HG02852 (cell line): ENCODE data around the gene ITGAX.

ENCODE experiments used
- ATAC-seq: cut with Tn5 transposase; IDR thresholded peaks from one replicate; pipeline ENCODE4 v1.9.1; 2021; ENCODE audit warnings: mild to moderate bottlenecking, moderate library complexity; ENCODE audit not compliant: unreplicated experiment

The ITGAX gene

GRCh38 chr16:31347445-31347844, 7.5 kb upstream of the ITGAX start:
- ATAC-seq: no peak

GRCh38 chr16:31348579-31348978, 6.4 kb upstream of the ITGAX start:
- no peak for ATAC-seq

- no peak for ATAC-seq
Measured at GRCh38 chr16:31350275-31351005, 4.5 kb upstream of the ITGAX start.

GRCh38 chr16:31351246-31351941, 3.6 kb upstream of the ITGAX start:
- no peak for ATAC-seq

GRCh38 chr16:31351942-31352325, 3.0 kb upstream of the ITGAX start:
- no peak for ATAC-seq

- ATAC-seq: no peak
Measured at GRCh38 chr16:31352376-31353115, 2.4 kb upstream of the ITGAX start.

GRCh38 chr16:31355431-31356100, 590 bp downstream of the ITGAX start:
- no peak for ATAC-seq

- ATAC-seq: no peak
Measured at GRCh38 chr16:31356566-31357323, 1.8 kb downstream of the ITGAX start.

GRCh38 chr16:31357324-31358109, 2.5 kb downstream of the ITGAX start:
- ATAC-seq: no peak

- no peak for ATAC-seq
Measured at GRCh38 chr16:31360251-31360650, 5.3 kb downstream of the ITGAX start.

GRCh38 chr16:31361201-31362110, 6.5 kb downstream of the ITGAX start:
- no peak for ATAC-seq

- ATAC-seq: no peak
Measured at GRCh38 chr16:31362476-31363405, 7.8 kb downstream of the ITGAX start.

- ATAC-seq: no peak
Measured at GRCh38 chr16:31363721-31364120, 8.7 kb downstream of the ITGAX start.

GRCh38 chr16:31364421-31364820, 9.4 kb downstream of the ITGAX start:
- ATAC-seq: no peak

- ATAC-seq: peak; percentile 43
Measured at GRCh38 chr16:31365131-31365865, 10.3 kb downstream of the ITGAX start.

- ATAC-seq: no peak
Measured at GRCh38 chr16:31367853-31368252, 12.9 kb downstream of the ITGAX start.

- no peak for ATAC-seq
Measured at GRCh38 chr16:31371008-31371407, 16.0 kb downstream of the ITGAX start.
